ENCODE results near the gene LIN28A. TPM values are rescaled to one million over a fixed set of nuclear protein-coding genes. Genes with fewer than 3 reads are reported as not detected.

LIN28A gene
- total RNA-seq, 1 experiment from 2014 or later, result 1,289 TPM

DNA sequence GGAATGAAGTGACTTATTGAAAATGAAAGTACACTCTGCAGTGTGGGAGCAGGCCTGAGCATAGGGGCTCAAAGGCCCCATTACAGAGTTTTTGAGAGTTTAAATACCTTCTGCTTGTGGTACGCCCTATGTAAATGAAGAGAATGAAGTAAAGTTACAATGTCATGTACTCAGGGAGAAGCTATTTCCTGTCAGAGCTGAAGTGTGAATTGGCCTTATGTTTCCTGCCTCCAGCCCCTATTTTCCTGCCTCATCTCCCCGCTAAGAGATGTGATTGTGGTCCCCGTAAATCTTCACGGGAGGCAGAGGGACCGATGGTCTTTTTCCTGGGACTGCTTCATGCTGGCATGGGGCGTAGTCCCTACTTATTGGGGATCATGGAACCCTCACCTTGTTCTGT, 35.5 kb upstream of the LIN28A start:
- peaks cover 0 to 3% of the 10 kb centered on the region in 2 experiments; a peak in 2 of 5 replicates for H3K9me3 Mint-ChIP-seq

More for the DNA sequence above, 35.5 kb upstream of the LIN28A start:
- no peak overlapping the region for H3K4me2 ChIP-seq (ENCODE audit: insufficient read depth, insufficient read length, low read length)
- no peak overlapping the region for H3K9ac ChIP-seq (ENCODE audit: extremely low read depth, insufficient read length, low read length)
- H4K5ac ChIP-seq (ENCODE audit: insufficient read length, low read depth, low read length), result no peak overlapping the region
- Mint-ChIP-seq H3K36me3 (ENCODE audit: insufficient read depth in 1 of 3, low read depth in 3 of 3) (no peaks in the 10 kb centered on the region), H3K4me3 (no peak overlapping the region; a peak in 1 of 5 replicates), H3K27me3 (ENCODE audit: low read depth) (peaks cover 5% of the 10 kb centered on the region; the same call in 1 of the 2 replicates), H3K4me1 (peaks cover 15 to 17% of the 10 kb centered on the region in 2 experiments), H3K27ac (no peak overlapping the region)
- H2BK5ac ChIP-seq (ENCODE audit: insufficient read length, low read length), result no peak overlapping the region
- no peak overlapping the region for H3K27ac ChIP-seq (ENCODE audit: insufficient read length, low read depth, low read length)
- H4K91ac ChIP-seq (ENCODE audit: insufficient read length, low read depth, low read length), result no peak overlapping the region
- no peak overlapping the region for H2BK120ac ChIP-seq (ENCODE audit: low read depth, low read length, poor library complexity, severe bottlenecking)
- no CpG with 5 or more reads among the region's 6 CpGs for WGBS (ENCODE audit: extremely low coverage, insufficient read length, low lambda C conversion rate)
- no peaks in the 10 kb centered on the region for H3K23me2 ChIP-seq (ENCODE audit: insufficient read length, low read depth, low read length, poor library complexity, severe bottlenecking)
- no peak for DNase-seq
- H2BK15ac ChIP-seq (ENCODE audit: low read depth, low read length), result no peak overlapping the region
- H3K4me1 ChIP-seq (ENCODE audit: insufficient read depth, low read length), result no peaks in the 10 kb centered on the region
- H2BK20ac ChIP-seq (ENCODE audit: low read depth, low read length, poor library complexity, severe bottlenecking), result no peak overlapping the region
- no peaks in the 10 kb centered on the region for H3K79me2 ChIP-seq (ENCODE audit: insufficient read depth, low read length)
- no peaks in the 10 kb centered on the region for H3K9me3 ChIP-seq (ENCODE audit: control insufficient read depth, low read depth, low read length)
- no peak overlapping the region for H4K8ac ChIP-seq (replicated peaks; ENCODE audit: insufficient read length, low read depth, low read length)
- H3K27me3 ChIP-seq (ENCODE audit: insufficient read depth, low read length), result no peaks in the 10 kb centered on the region; the same call in 1 of the 2 replicates
- no peak overlapping the region for H2AK5ac ChIP-seq (ENCODE audit: insufficient read length, low read length)
- no peak overlapping the region for H3T11ph ChIP-seq (ENCODE audit: low read length)
- no peak overlapping the region for H2AFZ ChIP-seq (ENCODE audit: low read length)
- H2BK12ac ChIP-seq (ENCODE audit: insufficient read length, low read depth, low read length), result no peak overlapping the region
- H3K18ac ChIP-seq (ENCODE audit: insufficient read length, low read depth, low read length), result no peak overlapping the region
- H3K79me1 ChIP-seq (ENCODE audit: insufficient read depth, low read depth, low read length, poor library complexity, severe bottlenecking), result no peaks in the 10 kb centered on the region
- no peak overlapping the region for H3K56ac ChIP-seq (ENCODE audit: insufficient read length, low read depth, low read length)
- no peaks in the 10 kb centered on the region for H4K20me1 ChIP-seq (ENCODE audit: control insufficient read depth, insufficient read depth, insufficient read length)
- H3K23ac ChIP-seq (ENCODE audit: insufficient read length, low read depth, low read length), result no peak overlapping the region
- no peak overlapping the region for H3K14ac ChIP-seq (ENCODE audit: insufficient read depth, low read length)
- TF ChIP-seq, protein P1, sequence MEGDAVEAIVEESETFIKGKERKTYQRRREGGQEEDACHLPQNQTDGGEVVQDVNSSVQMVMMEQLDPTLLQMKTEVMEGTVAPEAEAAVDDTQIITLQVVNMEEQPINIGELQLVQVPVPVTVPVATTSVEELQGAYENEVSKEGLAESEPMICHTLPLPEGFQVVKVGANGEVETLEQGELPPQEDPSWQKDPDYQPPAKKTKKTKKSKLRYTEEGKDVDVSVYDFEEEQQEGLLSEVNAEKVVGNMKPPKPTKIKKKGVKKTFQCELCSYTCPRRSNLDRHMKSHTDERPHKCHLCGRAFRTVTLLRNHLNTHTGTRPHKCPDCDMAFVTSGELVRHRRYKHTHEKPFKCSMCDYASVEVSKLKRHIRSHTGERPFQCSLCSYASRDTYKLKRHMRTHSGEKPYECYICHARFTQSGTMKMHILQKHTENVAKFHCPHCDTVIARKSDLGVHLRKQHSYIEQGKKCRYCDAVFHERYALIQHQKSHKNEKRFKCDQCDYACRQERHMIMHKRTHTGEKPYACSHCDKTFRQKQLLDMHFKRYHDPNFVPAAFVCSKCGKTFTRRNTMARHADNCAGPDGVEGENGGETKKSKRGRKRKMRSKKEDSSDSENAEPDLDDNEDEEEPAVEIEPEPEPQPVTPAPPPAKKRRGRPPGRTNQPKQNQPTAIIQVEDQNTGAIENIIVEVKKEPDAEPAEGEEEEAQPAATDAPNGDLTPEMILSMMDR (conservative IDR thresholded peaks at IDR 0.05), result no peak
- no peak overlapping the region for H3K4ac ChIP-seq (ENCODE audit: low read depth, low read length)
